GM23338 (cell line): ENCODE data around the gene HTR3E. TPM values are rescaled to one million over a fixed set of nuclear protein-coding genes. Genes with fewer than 3 reads are reported as not detected.

ENCODE experiments used
- ATAC-seq: fragments of 200-7000 bp; cut with Tn5 transposase; 3 replicates; pipeline ENCODE4 v1.9.1; 2020
- DNase-seq: peaks from one replicate; pipeline ENCODE4 v3.0.0-alpha.2; 2015; ENCODE audit warnings: low spot score
- H2AFZ ChIP-seq: fragments of 200-600 bp; sonication (generic); 2 replicates; pipeline ENCODE4 v1.8.0; 2016; ENCODE audit warnings: antibody characterized with exemption, mild to moderate bottlenecking, moderate library complexity
- H3F3A ChIP-seq: fragments of 200-600 bp; sonication (generic); replicated peaks from 2 replicates; pipeline ENCODE4 v1.8.0; 2017; ENCODE audit warnings: antibody characterized with exemption, mixed run types, low read depth
- H3K27ac ChIP-seq: fragments of 200-600 bp; sonication (generic); 2 replicates; pipeline ENCODE4 v1.6.1; 2016; ENCODE audit warnings: low read depth
- H3K27me3 ChIP-seq: fragments of 200-600 bp; sonication (generic); 2 replicates; pipeline ENCODE4 v1.8.0; 2016; ENCODE audit warnings: mild to moderate bottlenecking, mixed run types, moderate library complexity; ENCODE audit not compliant: insufficient read depth
- H3K36me3 ChIP-seq: fragments of 200-600 bp; sonication (generic); 2 replicates; pipeline ENCODE4 v1.8.0; 2016; ENCODE audit warnings: mild to moderate bottlenecking; ENCODE audit not compliant: insufficient read depth
- H3K4me1 ChIP-seq: fragments of 200-600 bp; sonication (generic); 2 replicates; pipeline ENCODE4 v1.8.0; 2016; ENCODE audit warnings: mild to moderate bottlenecking, moderate library complexity; ENCODE audit not compliant: insufficient read depth
- H3K4me2 ChIP-seq: fragments of 200-600 bp; sonication (generic); 2 replicates; pipeline ENCODE4 v1.7.1; 2017; ENCODE audit warnings: mixed run types
- H3K4me3 ChIP-seq: fragments of 200-600 bp; sonication (generic); 2 replicates; pipeline ENCODE4 v1.6.1; 2016; ENCODE audit warnings: mixed run types
- H3K79me2 ChIP-seq: fragments of 200-600 bp; sonication (generic); replicated peaks from 2 replicates; pipeline ENCODE4 v1.8.0; 2017; ENCODE audit warnings: mild to moderate bottlenecking; ENCODE audit not compliant: insufficient read depth
- H3K9me2 ChIP-seq: fragments of 200-600 bp; sonication (generic); 2 replicates; pipeline ENCODE4 v1.8.0; 2017; ENCODE audit not compliant: insufficient read depth
- H4K20me1 ChIP-seq: fragments of 200-600 bp; sonication (generic); replicated peaks from 2 replicates; pipeline ENCODE4 v1.8.0; 2017; ENCODE audit warnings: mild to moderate bottlenecking; ENCODE audit not compliant: insufficient read depth
- H3K27ac Mint-ChIP-seq: 2 replicates; pipeline ENCODE4 v1.8.0; 2020; ENCODE audit warnings: inconsistent platforms, mild to moderate bottlenecking, moderate library complexity, mixed read lengths
- H3K27me3 Mint-ChIP-seq: 3 replicates; pipeline ENCODE4 v1.8.0; 2022; ENCODE audit warnings: low read depth, mild to moderate bottlenecking, moderate library complexity, mixed read lengths, inconsistent platforms; ENCODE audit not compliant: insufficient read depth, poor library complexity
- H3K36me3 Mint-ChIP-seq: 3 replicates; pipeline ENCODE4 v1.8.0; 2021; ENCODE audit warnings: low read depth, mild to moderate bottlenecking, inconsistent platforms, moderate library complexity, mixed read lengths
- H3K4me1 Mint-ChIP-seq: 3 replicates; pipeline ENCODE4 v1.8.0; 2020; ENCODE audit warnings: mild to moderate bottlenecking, inconsistent platforms, mixed read lengths
- H3K4me3 Mint-ChIP-seq: 3 replicates; pipeline ENCODE4 v1.8.0; 2021; ENCODE audit warnings: moderate library complexity, mild to moderate bottlenecking, inconsistent platforms, mixed read lengths
- H3K9me3 Mint-ChIP-seq: 3 replicates; pipeline ENCODE4 v1.8.0; 2020; ENCODE audit warnings: moderate library complexity, mild to moderate bottlenecking, inconsistent platforms, mixed read lengths
- CREB1 ChIP-seq: fragments of 250-450 bp; sonication (Bioruptor Pico); IDR thresholded peaks from 2 replicates; pipeline ENCODE4 v1.5.0; 2020; ENCODE audit warnings: low read depth, mild to moderate bottlenecking, moderate library complexity
- EZH2 ChIP-seq: fragments of 200-600 bp; sonication (generic); IDR thresholded peaks from one replicate; pipeline ENCODE4 v1.8.0; 2017; ENCODE audit warnings: antibody characterized with exemption, mild to moderate bottlenecking, low read depth; ENCODE audit not compliant: unreplicated experiment
- STAT1 ChIP-seq: IDR thresholded peaks from one replicate; pipeline ENCODE4 v1.6.1; 2016; ENCODE audit warnings: antibody characterized with exemption; ENCODE audit not compliant: unreplicated experiment
- ZNF331 ChIP-seq: fragments of 250-450 bp; sonication (Bioruptor Pico); IDR thresholded peaks from 2 replicates; pipeline ENCODE4 v1.5.0; 2020; ENCODE audit warnings: low read depth, mild to moderate bottlenecking, moderate library complexity
- polyA plus RNA-seq: library from polyadenylated mRNA; unstranded; fragments of >200 nt; fragmentation: Nextera tagmentation; extraction: Ambion mirVana; gene quantifications from 2 replicates; pipeline ENCODE4 v1.2.1, GENCODE V29; 2016
- total RNA-seq: library from RNA; depleted of rRNA; stranded (reverse); fragments of >200 nt; shearing (Covaris generic); gene quantifications from 2 replicates; pipeline ENCODE4 v1.2.3, GENCODE V29; 2014
- TF ChIP-seq, protein P1 (sequence below): fragments of 250-450 bp; sonication (Bioruptor Pico); IDR thresholded peaks from 2 replicates; pipeline ENCODE4 v1.5.0; 2020; ENCODE audit warnings: mild to moderate bottlenecking, moderate library complexity
- TF ChIP-seq, protein P2 (sequence below): IDR thresholded peaks from one replicate; pipeline ENCODE4 v1.6.1; 2018; ENCODE audit warnings: antibody characterized with exemption; ENCODE audit not compliant: unreplicated experiment
- TF ChIP-seq, protein P3 (sequence below): IDR thresholded peaks from 2 replicates; pipeline ENCODE4 v1.6.1; 2016; ENCODE audit warnings: antibody characterized with exemption

The HTR3E gene
- total and polyA plus RNA-seq, 2 experiments from 2014 or later, result not detected

DNA sequence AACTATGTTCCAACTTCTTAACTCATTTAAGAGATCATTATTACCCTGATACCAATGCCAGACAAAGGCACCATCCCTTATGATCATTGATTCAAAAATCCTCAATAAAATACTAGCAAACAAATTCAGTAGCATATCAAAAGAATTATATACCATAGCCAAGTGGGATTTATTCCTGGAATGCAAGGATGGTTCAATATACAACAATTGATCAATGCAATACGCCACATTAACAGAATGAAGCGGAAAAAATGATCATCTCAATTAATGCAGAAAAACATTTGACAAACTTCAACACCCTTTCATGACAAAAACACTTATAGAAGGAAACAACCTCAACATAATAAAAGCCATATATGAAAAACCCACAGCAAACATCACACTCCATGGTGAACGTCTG, 4.7 kb upstream of the HTR3E start:
- Mint-ChIP-seq H3K27ac (no peak overlapping the region), H3K36me3 (no peaks in the 10 kb centered on the region), H3K4me1 (no peaks in the 10 kb centered on the region), H3K4me3 (no peak overlapping the region), H3K27me3 (peaks cover 4% of the 10 kb centered on the region), H3K9me3 (peaks cover 11% of the 10 kb centered on the region)
- Histone ChIP-seq H4K20me1 (no peaks in the 10 kb centered on the region), H3K4me3 (no peak overlapping the region), H3K4me2 (no peak overlapping the region), H3K4me1 (no peaks in the 10 kb centered on the region), H3F3A (no peaks in the 10 kb centered on the region), H3K79me2 (no peaks in the 10 kb centered on the region), H2AFZ (no peak overlapping the region), H3K27me3 (no peaks in the 10 kb centered on the region), H3K36me3 (no peaks in the 10 kb centered on the region), H3K9me2 (no peaks in the 10 kb centered on the region), H3K27ac (no peak overlapping the region)
- DNase-seq (no peak), ATAC-seq (no peak)
- TF ChIP-seq, protein P1, sequence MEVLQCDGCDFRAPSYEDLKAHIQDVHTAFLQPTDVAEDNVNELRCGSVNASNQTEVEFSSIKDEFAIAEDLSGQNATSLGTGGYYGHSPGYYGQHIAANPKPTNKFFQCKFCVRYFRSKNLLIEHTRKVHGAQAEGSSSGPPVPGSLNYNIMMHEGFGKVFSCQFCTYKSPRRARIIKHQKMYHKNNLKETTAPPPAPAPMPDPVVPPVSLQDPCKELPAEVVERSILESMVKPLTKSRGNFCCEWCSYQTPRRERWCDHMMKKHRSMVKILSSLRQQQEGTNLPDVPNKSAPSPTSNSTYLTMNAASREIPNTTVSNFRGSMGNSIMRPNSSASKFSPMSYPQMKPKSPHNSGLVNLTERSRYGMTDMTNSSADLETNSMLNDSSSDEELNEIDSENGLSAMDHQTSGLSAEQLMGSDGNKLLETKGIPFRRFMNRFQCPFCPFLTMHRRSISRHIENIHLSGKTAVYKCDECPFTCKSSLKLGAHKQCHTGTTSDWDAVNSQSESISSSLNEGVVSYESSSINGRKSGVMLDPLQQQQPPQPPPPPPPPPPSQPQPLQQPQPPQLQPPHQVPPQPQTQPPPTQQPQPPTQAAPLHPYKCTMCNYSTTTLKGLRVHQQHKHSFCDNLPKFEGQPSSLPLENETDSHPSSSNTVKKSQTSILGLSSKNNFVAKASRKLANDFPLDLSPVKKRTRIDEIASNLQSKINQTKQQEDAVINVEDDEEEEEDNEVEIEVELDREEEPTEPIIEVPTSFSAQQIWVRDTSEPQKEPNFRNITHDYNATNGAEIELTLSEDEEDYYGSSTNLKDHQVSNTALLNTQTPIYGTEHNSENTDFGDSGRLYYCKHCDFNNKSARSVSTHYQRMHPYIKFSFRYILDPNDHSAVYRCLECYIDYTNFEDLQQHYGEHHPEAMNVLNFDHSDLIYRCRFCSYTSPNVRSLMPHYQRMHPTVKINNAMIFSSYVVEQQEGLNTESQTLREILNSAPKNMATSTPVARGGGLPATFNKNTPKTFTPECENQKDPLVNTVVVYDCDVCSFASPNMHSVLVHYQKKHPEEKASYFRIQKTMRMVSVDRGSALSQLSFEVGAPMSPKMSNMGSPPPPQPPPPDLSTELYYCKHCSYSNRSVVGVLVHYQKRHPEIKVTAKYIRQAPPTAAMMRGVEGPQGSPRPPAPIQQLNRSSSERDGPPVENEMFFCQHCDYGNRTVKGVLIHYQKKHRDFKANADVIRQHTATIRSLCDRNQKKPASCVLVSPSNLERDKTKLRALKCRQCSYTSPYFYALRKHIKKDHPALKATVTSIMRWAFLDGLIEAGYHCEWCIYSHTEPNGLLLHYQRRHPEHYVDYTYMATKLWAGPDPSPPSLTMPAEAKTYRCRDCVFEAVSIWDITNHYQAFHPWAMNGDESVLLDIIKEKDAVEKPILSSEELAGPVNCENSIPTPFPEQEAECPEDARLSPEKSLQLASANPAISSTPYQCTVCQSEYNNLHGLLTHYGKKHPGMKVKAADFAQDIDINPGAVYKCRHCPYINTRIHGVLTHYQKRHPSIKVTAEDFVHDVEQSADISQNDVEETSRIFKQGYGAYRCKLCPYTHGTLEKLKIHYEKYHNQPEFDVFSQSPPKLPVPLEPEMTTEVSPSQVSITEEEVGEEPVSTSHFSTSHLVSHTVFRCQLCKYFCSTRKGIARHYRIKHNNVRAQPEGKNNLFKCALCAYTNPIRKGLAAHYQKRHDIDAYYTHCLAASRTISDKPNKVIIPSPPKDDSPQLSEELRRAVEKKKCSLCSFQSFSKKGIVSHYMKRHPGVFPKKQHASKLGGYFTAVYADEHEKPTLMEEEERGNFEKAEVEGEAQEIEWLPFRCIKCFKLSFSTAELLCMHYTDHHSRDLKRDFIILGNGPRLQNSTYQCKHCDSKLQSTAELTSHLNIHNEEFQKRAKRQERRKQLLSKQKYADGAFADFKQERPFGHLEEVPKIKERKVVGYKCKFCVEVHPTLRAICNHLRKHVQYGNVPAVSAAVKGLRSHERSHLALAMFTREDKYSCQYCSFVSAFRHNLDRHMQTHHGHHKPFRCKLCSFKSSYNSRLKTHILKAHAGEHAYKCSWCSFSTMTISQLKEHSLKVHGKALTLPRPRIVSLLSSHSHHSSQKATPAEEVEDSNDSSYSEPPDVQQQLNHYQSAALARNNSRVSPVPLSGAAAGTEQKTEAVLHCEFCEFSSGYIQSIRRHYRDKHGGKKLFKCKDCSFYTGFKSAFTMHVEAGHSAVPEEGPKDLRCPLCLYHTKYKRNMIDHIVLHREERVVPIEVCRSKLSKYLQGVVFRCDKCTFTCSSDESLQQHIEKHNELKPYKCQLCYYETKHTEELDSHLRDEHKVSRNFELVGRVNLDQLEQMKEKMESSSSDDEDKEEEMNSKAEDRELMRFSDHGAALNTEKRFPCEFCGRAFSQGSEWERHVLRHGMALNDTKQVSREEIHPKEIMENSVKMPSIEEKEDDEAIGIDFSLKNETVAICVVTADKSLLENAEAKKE (CRISPR knock-in tag), result no peak
- TF ChIP-seq EZH2 (no peak), STAT1 (no peak), CREB1 (CRISPR knock-in tag) (no peak), ZNF331 (CRISPR knock-in tag) (no peak)
- TF ChIP-seq, protein P2, sequence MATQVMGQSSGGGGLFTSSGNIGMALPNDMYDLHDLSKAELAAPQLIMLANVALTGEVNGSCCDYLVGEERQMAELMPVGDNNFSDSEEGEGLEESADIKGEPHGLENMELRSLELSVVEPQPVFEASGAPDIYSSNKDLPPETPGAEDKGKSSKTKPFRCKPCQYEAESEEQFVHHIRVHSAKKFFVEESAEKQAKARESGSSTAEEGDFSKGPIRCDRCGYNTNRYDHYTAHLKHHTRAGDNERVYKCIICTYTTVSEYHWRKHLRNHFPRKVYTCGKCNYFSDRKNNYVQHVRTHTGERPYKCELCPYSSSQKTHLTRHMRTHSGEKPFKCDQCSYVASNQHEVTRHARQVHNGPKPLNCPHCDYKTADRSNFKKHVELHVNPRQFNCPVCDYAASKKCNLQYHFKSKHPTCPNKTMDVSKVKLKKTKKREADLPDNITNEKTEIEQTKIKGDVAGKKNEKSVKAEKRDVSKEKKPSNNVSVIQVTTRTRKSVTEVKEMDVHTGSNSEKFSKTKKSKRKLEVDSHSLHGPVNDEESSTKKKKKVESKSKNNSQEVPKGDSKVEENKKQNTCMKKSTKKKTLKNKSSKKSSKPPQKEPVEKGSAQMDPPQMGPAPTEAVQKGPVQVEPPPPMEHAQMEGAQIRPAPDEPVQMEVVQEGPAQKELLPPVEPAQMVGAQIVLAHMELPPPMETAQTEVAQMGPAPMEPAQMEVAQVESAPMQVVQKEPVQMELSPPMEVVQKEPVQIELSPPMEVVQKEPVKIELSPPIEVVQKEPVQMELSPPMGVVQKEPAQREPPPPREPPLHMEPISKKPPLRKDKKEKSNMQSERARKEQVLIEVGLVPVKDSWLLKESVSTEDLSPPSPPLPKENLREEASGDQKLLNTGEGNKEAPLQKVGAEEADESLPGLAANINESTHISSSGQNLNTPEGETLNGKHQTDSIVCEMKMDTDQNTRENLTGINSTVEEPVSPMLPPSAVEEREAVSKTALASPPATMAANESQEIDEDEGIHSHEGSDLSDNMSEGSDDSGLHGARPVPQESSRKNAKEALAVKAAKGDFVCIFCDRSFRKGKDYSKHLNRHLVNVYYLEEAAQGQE, result no peak
- TF ChIP-seq, protein P3, sequence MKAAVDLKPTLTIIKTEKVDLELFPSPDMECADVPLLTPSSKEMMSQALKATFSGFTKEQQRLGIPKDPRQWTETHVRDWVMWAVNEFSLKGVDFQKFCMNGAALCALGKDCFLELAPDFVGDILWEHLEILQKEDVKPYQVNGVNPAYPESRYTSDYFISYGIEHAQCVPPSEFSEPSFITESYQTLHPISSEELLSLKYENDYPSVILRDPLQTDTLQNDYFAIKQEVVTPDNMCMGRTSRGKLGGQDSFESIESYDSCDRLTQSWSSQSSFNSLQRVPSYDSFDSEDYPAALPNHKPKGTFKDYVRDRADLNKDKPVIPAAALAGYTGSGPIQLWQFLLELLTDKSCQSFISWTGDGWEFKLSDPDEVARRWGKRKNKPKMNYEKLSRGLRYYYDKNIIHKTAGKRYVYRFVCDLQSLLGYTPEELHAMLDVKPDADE, result no peak
